GM21576 (cell line): ENCODE results near the gene NPSR1.
"Not testable (repeated sequence)": the region's sequence is repeated elsewhere in the genome, so short reads cannot be mapped to it uniquely, and the experiment has no call there.

Source experiments
- ATAC-seq: cut with Tn5 transposase; IDR thresholded peaks from one replicate; pipeline ENCODE4 v1.9.1; 2021; ENCODE audit warnings: mild to moderate bottlenecking, moderate library complexity; ENCODE audit not compliant: unreplicated experiment

NPSR1 gene

DNA sequence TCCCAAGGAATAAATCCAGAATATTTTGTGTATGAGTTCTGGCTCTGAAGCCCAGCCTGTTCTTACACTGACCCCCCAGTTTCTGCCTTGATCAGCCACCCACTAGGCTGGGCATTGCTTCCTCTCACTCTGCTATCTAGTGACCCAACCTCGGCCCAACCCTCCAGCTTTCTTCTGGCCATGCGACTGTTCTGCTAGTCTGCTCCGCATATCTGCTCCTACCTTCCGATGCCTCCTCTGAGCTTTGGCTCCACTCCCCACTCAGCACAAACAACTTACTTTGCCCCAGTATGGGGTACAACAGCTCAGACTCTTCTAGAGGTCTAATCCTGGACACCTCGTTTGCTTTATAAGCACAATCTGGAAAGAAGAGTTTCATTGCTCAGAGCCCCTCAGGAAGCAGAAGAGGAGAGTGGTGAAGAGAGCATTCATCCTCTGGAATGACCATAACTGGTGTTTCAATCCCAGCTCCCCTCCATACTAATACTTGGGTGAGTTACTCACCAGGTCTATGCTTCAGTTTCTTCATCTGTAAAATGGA is 99.6 kb downstream of the NPSR1 start:
- no peak for ATAC-seq

DNA sequence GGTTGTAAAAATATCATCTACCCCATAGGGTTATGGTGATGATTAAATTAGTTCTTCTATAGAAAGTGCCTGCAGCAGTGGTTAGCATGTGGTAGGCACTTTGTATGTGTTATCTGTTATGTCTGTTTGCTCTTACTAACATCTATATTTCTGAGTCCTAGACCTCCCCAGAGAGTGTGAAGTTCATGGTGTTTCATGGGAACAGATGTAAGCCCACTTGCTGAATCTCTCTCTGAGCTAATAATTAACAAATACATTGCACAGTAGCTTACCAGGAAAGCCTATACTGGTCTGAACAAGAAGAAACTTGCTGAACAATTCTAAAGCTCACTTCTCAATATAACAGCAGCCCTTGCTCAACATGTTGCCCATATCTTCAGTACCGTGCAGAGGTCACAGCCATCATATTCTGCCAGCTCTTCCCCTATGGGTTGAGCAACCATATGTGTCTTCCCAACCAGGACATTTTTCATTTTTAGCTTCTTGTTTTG is 100.1 kb downstream of the NPSR1 start:
- no peak for ATAC-seq

DNA sequence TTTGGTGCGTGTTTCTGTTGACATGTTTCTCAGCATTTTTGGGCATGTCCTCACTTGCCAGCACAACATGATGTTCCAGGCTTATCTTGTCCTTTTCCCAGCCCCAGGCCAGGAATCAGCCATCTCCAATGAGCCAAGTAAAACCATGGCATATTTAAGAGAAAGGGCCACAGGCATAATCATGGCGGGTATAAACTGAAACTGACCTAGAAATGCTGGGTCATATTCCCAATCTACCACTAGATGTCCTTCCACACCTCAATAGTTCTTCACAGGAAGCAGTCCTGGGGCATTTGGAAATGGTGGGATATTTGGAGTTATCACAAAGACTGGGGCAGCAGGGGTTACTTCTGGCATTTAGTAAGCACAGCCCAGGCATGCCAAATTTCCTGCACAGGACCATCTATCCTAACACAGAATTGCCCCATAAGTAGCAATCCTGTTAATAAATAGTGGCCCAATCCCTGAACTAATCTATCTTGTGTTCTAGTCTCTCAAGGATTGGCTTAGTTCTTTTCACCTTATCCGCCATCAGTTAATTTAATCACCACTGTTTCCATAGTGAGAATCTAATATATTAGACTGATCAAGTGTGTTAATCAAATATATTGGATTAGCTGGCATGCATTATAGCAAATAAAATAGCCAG is 101.6 kb downstream of the NPSR1 start:
- ATAC-seq = no peak

DNA sequence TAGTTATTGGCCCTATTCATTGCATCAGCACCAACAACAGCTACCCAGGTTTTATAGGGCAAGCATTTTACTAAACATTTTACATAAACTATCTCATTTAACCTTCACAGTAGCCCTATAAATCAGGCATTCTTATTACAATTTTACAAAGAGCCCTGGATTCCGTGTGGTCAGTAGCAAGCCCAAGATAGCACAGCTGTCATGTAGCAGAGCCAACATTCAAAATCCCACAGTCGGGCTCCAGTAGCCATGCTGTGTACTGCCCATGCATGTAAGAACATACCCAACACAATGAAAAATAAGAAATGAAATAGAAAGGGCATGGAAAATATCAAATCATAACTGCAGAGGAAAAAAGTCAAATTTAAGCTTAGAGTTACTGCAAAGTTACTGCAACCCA is 102.3 kb downstream of the NPSR1 start:
- no peak for ATAC-seq

DNA sequence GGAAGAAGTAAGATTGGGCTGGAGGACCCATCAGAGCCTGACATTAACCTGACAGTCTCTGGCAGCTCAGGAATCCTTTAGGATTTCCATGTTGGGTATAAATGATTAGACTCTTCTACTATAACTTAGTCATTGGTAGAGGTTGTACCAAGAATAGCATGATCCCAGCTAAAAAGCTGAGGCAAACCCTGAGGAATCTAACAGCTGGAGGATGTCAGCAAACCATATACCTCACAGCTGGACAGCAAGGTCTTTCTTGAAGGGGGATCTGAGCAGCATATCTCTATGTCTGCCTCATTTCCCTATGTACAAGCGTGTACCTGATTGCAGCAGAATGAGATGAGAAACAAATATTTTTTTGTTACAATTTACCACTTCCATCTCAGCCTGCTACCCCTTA is 103.2 kb downstream of the NPSR1 start:
- ATAC-seq = no peak

DNA sequence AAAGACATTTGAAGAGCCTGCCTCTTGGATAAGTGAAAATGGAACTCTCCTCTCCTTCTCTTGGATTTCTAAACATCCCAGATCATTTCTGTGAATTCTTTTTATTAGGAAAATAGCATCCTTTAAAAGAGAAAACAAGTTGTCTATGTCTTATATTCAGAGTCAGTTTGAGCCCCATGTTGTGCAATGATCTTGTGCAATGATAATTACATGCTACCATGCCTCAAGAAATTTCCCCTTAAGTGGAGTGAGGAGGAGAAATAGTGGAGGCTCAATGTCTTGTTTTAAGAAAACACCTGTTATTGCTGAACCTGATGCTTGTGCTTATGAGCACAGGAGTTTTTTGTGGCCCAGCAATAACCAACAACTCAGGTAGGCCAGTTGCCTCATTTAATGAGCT is 103.6 kb downstream of the NPSR1 start:
- no peak for ATAC-seq

DNA sequence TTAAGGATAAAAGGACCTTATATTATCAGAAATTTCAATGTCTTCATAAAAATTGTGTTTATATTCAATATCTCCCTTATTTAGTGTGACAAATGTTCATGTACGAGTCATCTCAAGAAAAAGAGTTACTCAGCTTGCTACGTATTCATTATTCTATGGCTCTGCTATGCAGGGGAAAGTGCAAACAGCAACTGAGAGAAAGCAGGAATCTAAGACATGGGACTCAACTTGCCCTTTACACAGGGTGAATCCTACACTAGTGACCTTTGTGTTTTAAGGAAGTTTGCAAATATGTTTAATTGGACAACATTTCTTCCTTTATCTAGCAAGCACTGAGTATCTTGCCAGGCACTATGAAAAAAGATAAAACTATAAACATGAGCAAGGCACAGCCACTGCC is 104.7 kb downstream of the NPSR1 start:
- ATAC-seq = no peak

DNA sequence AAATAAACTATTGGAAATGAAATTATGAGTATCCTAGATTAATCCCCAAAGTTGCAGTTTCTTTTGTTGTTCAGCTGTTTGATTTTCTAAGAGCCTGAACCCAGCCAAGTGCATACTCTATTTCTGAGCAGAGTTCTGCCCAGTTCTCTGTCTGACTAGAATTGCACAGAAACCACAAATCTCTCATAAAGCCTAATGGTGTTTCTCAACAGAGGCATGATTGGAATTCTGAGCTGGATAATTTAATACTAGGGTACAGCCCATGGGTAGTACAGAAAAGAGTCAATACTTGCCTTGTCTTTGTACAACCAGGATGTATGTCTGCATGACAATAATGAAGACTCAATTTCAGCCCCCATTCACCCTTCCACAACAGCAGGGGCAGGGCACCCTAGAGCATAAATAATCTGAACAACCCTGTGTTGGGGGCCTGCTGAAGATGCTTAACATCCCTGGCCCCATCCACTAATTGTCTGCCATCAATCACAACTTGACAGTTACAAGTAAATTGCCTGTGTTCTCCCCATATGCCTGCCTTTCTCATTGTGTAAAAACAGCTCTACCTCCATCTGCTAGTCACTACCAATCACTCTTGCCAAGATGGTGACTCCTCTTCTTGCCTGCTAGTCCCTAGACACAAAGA is 114.4 kb downstream of the NPSR1 start:
- ATAC-seq = no peak

DNA sequence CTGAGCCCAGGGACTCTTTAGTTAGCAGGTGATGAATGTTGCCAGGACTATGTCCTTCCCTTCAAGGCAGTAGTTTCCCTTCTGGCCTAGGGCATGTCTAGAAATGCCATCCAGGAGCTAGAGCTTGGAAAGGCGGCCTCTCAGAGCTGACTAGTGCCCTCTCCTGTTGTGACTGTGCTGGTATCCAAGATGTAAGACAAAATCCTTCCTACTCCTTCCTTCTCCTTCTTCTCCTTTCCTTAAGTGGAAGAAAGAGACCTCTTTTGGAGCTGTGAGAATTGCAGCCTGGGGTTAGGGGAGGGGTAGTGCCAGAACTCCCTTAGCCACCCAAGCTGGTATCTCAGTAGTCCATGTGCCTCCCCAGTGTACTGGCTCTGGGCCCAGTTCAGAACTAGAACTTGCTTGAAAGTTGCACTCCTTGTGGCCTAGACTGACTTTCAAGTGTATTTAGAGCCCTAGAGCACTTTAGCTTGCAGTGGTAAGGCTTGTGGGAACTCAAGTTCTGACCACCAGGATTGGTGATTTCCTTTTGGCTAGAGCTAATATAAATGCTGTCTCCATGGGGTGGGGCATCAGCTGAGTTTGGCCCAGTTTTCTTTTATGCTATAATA is 118.8 kb downstream of the NPSR1 start:
- no peak for ATAC-seq

DNA sequence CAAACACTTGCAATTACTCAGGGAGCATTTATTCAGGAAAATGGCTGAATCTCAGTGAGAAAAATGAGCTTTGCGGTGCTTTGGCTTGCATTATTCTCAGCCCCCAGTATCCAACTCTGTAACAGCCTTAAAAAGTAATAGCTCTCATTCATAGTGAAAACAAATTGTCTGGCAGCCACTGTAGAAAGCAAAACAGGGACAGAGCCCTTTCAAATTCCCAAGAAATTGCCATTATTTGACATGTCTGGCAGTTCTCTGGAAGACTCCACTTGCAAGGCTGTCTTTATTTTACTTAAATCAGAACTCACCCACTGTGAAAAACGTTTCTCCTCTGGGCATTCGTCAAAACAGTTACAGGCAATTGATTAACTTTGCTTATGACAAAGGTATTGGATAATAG is 122.5 kb downstream of the NPSR1 start:
- ATAC-seq = no peak

DNA sequence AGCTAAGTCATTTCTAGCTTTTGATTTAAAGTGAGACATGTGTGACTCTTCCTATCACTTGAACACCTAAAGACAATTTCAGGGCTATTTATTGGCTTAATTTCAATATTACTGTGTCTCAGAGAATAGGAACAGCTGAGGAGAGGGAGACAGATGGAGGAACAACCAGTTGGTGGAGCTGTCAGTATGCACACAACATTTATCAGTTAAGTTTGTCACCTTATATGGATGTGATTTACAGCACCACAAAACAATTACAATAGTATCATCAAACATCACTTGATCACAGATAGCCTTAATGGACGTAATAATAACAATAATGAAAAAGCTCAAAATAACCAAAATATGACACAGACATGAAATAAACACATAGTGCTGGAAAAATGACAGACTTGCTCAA is 129.6 kb downstream of the NPSR1 start:
- ATAC-seq = no peak

DNA sequence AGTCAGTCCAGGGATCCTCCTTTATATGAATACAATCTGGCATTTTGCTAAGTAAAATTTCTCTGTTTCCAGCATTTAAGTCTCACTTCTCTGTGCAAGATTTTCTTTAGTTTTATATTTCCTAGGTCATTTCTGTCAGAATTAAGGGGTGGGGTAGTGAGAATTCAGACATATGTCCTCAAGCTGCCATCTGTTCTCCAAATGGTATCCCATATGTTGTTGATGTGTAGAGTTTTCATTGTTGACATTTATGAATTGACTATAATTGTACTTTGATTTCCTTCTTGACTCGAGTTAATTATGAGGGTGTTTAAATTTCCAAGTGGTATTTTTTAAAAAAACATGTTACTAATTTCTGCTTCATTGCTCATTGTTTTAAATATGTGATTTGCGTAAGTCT is 148.8 kb downstream of the NPSR1 start:
- no peak for ATAC-seq

DNA sequence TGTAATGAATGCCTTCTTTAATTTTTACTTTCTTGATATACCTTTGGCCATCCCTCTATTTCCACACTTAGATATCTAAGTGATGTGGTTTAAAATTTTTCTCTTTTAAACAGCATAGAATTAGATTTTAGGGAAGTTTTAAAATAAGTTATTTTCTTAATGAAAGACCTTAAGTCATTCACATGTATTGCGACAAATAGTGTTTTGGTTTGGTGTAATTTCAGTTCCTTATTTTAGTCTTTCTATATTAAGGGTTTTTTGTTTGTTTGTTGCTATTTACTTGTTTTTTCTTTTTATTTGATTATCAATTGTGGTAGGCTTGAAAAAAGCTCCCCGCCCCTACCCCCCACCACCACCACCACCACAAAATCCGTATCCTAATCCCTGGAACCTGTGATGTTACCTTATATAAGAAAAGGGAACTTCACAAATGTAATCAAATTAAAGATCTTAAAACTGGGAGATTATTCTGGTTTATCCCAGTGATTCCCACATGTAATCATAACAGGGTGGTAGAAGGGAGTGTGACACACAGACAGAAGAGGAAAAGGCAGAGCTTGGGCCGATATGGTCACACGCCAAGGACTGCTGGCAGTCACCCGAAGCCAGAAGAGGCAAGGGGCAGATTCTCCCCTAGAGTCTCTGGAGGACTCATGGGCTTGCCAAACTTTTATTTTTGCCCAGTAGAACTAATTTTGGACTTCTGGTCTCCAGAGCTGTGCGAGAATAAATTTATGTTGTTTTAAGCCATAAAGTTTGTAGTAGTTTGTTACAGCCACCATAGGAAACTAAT is 149.7 kb downstream of the NPSR1 start:
- ATAC-seq = no peak

DNA sequence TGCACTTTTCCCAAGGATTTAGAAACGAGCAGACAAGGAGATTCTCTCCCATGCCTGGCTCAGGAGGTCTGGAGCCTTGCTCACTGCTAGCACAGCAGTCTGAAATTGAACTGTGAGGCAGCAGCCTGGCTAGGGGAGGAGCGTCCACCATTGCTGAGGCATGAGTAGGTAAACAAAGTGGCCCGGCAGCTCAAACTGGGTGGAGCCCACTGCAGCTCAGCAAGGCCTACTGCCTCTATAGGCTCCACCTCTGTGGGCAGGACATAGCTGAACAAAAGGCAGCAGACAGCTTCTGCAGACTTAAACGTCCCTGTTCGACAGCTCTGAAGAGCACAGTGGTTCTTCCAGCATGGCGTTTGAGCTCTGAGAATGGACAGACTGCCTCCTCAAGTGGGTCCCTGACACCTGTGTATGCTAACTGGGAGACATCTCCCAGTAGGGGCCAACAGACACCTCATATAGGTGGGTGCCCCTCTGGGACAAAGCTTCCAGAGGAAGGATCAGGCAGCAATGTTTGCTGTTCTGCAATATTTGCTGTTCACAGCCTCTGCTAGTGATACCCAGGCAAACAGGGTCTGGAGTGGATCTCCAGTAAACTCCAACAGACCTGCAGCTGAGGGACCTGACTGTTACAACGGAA is 156.3 kb downstream of the NPSR1 start:
- not testable (repeated sequence) for ATAC-seq

DNA sequence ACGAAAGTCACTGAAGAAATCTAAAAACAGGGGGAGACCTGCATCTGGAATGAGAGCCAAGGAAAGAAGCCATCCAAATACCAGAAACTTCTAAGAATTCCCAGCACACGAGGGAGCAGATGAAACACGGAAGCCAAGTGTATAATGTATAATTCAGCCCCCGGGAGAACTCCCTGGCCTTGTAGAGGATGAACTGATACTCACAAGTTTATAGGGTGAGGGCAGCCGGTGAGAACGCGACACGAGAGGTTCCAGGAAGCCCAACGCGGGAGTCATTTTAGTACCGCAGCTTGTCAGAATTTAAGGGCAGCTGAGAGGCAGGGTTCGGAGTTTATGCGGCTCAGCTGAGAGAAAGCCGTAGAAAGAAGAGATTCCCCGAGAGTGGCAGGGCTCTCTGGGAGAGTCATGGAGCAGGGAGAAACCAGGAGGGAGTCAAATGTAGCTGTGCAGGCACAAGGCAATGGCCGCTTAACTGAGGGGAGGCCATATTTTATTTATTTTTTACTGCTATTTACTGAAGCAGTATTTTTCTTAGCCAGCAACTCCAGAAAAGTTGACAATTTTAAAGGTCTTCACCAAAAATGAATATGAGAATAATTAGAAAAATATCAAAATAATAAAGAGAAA is 164.0 kb downstream of the NPSR1 start:
- ATAC-seq = no peak

DNA sequence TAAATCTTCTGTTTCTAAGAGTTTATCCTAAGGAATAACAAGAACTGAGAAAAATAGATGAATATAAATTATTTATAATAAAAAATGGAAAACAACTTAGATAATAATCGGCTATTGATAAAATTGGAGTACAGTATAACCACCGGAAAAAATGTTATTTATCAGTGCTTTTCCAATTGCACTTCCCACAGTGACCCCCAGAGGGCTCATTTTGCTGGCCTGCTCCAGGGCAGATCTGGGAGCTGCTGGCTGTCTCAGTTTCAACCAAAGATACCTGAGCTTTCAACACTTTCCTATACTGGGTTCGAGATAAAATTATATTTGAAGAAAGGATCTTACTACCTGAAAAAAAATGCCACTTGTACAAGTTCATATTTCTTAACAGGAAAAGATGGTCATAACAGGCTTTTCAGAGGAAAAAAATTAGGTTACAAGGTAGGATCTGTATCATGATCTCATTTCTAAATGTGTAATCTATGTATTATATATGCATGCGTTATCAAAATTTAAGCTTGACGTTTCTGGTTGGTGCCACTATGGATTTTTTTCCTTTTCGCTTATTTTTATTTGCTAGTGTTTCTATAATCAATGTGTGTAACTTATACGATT is 165.7 kb downstream of the NPSR1 start:
- peak; percentile 90 for ATAC-seq

DNA sequence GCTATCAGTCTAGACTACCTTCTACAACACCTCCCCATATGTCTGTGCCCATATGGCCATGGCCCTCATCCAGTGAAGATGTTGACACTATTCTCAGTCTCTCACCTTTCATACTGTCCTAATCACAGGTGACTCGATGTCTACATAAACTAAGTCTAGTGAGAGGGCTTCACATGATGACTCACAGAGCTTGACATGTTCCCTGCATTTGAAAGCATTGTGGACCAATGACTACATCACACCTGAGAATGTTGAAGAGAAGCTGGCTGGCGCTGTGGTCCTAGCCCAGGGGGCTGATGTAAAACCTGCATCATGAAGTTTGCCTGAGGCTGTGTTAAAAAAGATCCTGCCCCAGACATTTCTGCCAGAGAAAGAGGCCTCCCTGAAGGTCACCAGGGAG is 167.2 kb downstream of the NPSR1 start:
- no peak for ATAC-seq

DNA sequence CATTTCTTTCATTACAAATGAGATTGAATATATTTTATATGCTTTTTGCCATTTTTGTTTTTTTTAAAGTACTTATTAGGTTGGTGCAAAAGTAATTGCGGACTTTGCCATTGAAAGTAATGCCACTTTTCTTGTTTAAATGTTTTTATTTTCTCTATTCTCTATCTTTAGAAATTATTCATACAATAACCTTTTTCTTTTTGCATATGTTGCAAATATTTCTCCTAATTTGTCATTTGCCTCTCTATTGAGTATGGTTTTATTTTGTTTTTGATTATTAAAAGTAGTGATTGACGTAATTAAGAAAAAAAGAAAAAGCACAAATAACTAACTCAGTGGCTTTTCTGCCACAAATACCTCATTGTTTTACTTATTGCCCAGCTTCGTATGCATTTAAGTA is 172.4 kb downstream of the NPSR1 start:
- no peak for ATAC-seq

DNA sequence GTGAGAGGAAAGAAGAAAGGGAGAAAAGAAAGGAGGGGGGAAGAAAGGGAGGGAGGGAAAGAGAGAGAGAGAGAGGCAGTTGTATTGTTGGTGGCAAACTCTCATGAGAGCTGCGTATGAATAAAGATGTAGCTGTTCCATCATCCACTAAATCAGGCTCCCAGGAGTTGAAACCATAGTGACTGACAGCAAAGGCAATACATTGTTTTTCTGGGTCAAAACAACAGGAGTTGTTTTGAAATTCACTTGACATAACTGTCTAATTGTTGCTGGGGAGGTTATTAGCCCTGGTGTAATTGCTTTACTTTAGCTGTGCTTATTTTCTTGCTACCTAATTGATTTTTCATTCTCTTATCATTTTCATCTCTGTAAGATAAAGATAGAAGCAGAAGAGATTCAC is 173.4 kb downstream of the NPSR1 start:
- ATAC-seq = no peak

DNA sequence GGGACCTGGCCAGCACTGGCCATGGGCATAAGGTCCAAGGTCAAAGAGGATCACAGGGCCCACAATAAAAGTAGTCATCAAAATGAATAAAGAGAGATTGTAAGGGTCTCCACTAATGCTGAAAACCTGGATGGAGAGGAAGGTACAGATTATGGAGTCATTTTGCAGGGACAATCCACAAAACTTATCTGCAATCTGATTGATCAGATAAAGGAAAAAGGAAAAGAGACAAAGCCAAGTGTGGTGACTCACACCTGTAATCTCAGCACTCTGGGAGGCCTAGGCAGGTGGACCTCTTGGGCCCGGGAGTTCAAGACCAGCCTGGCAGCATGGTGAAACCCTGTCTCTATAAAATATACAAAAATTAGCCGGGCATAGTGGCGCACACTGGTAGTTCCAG is 174.0 kb downstream of the NPSR1 start:
- ATAC-seq = no peak
